Activated T-cell treated with anti-CD3 and anti-CD28 coated beads, Interleukin-2, amount 50 U/mL, for 24 hours (primary cell): Measurements from ENCODE around the gene C11orf42.

ENCODE experiments used
- DNase-seq: peaks from one replicate; pipeline ENCODE4 v3.0.0-alpha.2; 2020
- H3K27ac Mint-ChIP-seq: 2 replicates; pipeline ENCODE4 v1.8.0; 2020; ENCODE audit warnings: mild to moderate bottlenecking, mixed read lengths
- H3K27me3 Mint-ChIP-seq: 2 replicates; pipeline ENCODE4 v1.8.0; 2020; ENCODE audit warnings: mixed read lengths
- H3K36me3 Mint-ChIP-seq: 2 replicates; pipeline ENCODE4 v1.8.0; 2020; ENCODE audit warnings: low read depth, mixed read lengths
- H3K4me1 Mint-ChIP-seq: 2 replicates; pipeline ENCODE4 v1.8.0; 2020; ENCODE audit warnings: low read depth, mixed read lengths
- H3K4me3 Mint-ChIP-seq: 2 replicates; pipeline ENCODE4 v1.8.0; 2020; ENCODE audit warnings: mild to moderate bottlenecking, moderate library complexity, mixed read lengths
- H3K9me3 Mint-ChIP-seq: 2 replicates; pipeline ENCODE4 v1.8.0; 2020; ENCODE audit warnings: mixed read lengths

C11orf42 gene

GRCh38 chr11:6258141-6258540 lies 52.8 kb downstream of the C11orf42 start:
- no peak overlapping the region for H3K27ac Mint-ChIP-seq
- H3K4me1 Mint-ChIP-seq = peaks cover 6% of the 10 kb centered on the region
- H3K36me3 Mint-ChIP-seq = no peaks in the 10 kb centered on the region
- no peaks in the 10 kb centered on the region for H3K27me3 Mint-ChIP-seq
- H3K9me3 Mint-ChIP-seq = no peaks in the 10 kb centered on the region
- no peak for DNase-seq
- no peak overlapping the region for H3K4me3 Mint-ChIP-seq

- H3K9me3 Mint-ChIP-seq = no peaks in the 10 kb centered on the region
- H3K27me3 Mint-ChIP-seq = peaks cover 1% of the 10 kb centered on the region
- no peak for DNase-seq
- H3K4me3 Mint-ChIP-seq = peak overlapping the region; percentile 61
- H3K36me3 Mint-ChIP-seq = no peaks in the 10 kb centered on the region
- peaks cover 6% of the 10 kb centered on the region for H3K4me1 Mint-ChIP-seq
- no peak overlapping the region for H3K27ac Mint-ChIP-seq
Observed at GRCh38 chr11:6258571-6259081, 53.3 kb downstream of the C11orf42 start.

GRCh38 chr11:6260207-6260726 lies 54.9 kb downstream of the C11orf42 start:
- peaks cover 6% of the 10 kb centered on the region for H3K4me1 Mint-ChIP-seq

More at GRCh38 chr11:6260207-6260726, 54.9 kb downstream of the C11orf42 start:
- H3K36me3 Mint-ChIP-seq = no peaks in the 10 kb centered on the region
- no peak overlapping the region for H3K27ac Mint-ChIP-seq
- H3K4me3 Mint-ChIP-seq = no peak overlapping the region
- H3K27me3 Mint-ChIP-seq = peaks cover 11% of the 10 kb centered on the region
- no peak for DNase-seq
- no peaks in the 10 kb centered on the region for H3K9me3 Mint-ChIP-seq
